Mucosa of descending colon (tissue), 3 donors: ENCODE measurements around the gene LAMA2. TPM values are rescaled to one million over a fixed set of nuclear protein-coding genes. Genes with fewer than 3 reads are reported as not detected.

Experiments
- ATAC-seq: fragments of 200-7000 bp; cut with Tn5 transposase; one replicate; pipeline ENCODE4 v1.9.1; 2020; ENCODE audit warnings: mild to moderate bottlenecking, moderate library complexity
- DNase-seq, 3 donors: peaks; one replicate each; pipeline ENCODE4 v3.0.0-alpha.2; 2020
- H3K36me3 ChIP-seq: fragments of 200-600 bp; one replicate; pipeline ENCODE4 v1.8.0; 2021; ENCODE audit warnings: low read depth, mild to moderate bottlenecking
- H3K4me1 ChIP-seq: fragments of 200-600 bp; one replicate; pipeline ENCODE4 v1.8.0; 2021; ENCODE audit warnings: low read depth, mild to moderate bottlenecking
- H3K4me3 ChIP-seq: fragments of 200-600 bp; one replicate; pipeline ENCODE4 v1.8.0; 2021; ENCODE audit warnings: mild to moderate bottlenecking
- H3K9me3 ChIP-seq: fragments of 200-600 bp; one replicate; pipeline ENCODE4 v1.8.0; 2021; ENCODE audit warnings: mild to moderate bottlenecking
- CTCF ChIP-seq: fragments of 200-600 bp; IDR thresholded peaks from one replicate; pipeline ENCODE4 v1.8.0; 2022; ENCODE audit warnings: antibody characterized with exemption, mild to moderate bottlenecking
- intact Hi-C, 2 donors: fragments of 100-400 bp; cut with DNase I in 1 of 2; cut with micrococcal nuclease in 1 of 2; formaldehyde crosslinking; loops; one replicate each; pipeline versions ENCODE4 v1.11.0 to v1.11.1; 2022; cut with DNase I, micrococcal nuclease
- total RNA-seq, 3 donors: library from RNA; stranded (reverse); fragmentation: NEBNext Ultra II Directional in 2 of 3; extraction: Animal tissue kit (Norgen Biotek cat#: 25700) in 2 of 3; gene quantifications; one replicate each; pipeline versions ENCODE4 v1.2.1 to v1.2.4, GENCODE V29; 2021 to 2023
- donor health status: DM: no; HTN: no; CAD: no; lungs with moderate emphysema.
- donor health status: DM: no; HTN: no; CAD: no.
- donor health status: DM: no; HTN: yes; CAD: no.

Gene LAMA2
- total RNA-seq, 3 donors from 2014 or later, result 3.6 to 29.4 (median 18.4) TPM

DNA sequence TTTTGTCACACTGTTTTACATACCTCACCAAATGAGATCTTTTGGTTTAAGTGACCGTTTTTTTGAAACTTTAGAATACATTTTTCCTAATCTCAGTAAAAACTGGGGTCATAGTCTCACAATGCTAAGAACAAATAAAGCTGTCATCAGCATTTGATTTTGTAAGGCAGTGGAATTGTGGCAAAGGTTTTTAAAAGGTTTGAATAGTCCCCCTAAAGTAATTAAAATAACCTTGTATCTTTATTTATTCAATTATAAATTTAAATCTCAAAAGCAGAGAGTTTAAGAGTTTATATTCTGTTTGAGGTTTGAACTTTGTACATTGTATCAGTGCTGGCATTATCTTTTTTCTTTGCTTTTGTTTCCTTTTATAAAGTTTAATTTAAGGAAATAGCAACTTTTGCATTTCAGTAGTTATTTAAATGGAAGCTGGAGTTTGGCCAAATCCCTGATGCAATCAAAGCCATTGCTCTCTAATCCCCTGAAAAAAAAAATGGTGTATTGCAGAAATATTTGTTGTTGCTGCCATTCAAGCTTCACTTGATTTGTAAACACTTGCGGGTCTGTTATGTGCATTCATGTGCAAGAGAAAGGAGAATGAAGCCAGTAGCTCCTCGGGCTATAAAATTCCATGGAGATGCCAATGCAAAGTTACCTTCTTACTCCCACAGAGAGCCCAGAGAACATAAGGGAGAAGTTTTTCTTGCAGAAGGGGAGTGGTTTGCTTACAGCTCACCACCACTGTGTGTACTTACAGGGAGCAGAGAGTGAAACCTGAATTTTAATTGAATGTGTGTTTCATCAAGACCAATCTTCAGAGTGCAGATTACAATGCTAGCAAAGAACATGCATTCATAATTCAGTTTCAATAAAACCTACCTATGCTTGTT, 435.2 kb downstream of the LAMA2 start:
- Histone ChIP-seq H3K36me3 (no peaks in the 10 kb centered on the region), H3K4me3 (no peak overlapping the region), H3K9me3 (no peaks in the 10 kb centered on the region), H3K4me1 (no peaks in the 10 kb centered on the region)
- DNase-seq (peak in 1 of 3 donors; percentile 33), ATAC-seq (peak; percentile 98)
- intact Hi-C loops, result no loop called here
- no peak for TF ChIP-seq CTCF

- Histone ChIP-seq H3K9me3 (no peaks in the 10 kb centered on the region), H3K4me3 (no peak overlapping the region), H3K4me1 (no peaks in the 10 kb centered on the region), H3K36me3 (no peaks in the 10 kb centered on the region)
- TF ChIP-seq CTCF, result no peak
- ATAC-seq (no peak), DNase-seq (no peak)
- intact Hi-C loops, result no loop called here
These were observed 438.0 kb downstream of the LAMA2 start for GRCh38 chr6:129320892-129321291.

- TF ChIP-seq CTCF, result no peak
- no peak overlapping the region for H3K4me3 ChIP-seq
- DNase-seq (no peak), ATAC-seq (no peak)
- intact Hi-C loops, result no loop called here
- H3K4me1 ChIP-seq, result no peaks in the 10 kb centered on the region
- H3K36me3 ChIP-seq, result no peaks in the 10 kb centered on the region
- H3K9me3 ChIP-seq, result no peaks in the 10 kb centered on the region
These were observed 438.4 kb downstream of the LAMA2 start for GRCh38 chr6:129321303-129321702.

GRCh38 chr6:129324345-129324744, 441.4 kb downstream of the LAMA2 start:
- no peak overlapping the region for H3K4me3 ChIP-seq
- ATAC-seq (peak; percentile 59), DNase-seq (no peak)
- H3K9me3 ChIP-seq, result no peaks in the 10 kb centered on the region
- no peaks in the 10 kb centered on the region for H3K4me1 ChIP-seq
- no peak for TF ChIP-seq CTCF
- H3K36me3 ChIP-seq, result no peaks in the 10 kb centered on the region
- intact Hi-C loops, result no loop called here

DNA sequence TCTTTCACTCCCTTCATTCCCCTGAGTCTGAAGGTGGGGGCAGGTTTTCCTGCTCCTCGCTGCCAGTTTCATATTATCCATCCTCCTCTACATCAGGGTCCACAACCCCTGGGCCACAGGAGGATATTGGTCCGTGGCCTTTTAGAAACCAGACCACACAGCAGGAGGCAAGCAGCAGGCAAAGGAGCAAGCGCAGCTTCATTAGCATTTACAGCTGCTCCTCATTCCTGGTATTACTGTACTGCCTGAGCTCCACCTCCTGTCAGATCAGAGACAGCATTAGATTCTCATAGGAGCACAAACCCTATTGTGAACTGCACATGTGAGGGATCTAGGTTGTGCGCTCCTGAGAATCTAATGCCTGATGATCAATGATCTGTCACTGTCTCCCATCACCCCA, 446.7 kb downstream of the LAMA2 start:
- DNase-seq, result no peak
- Histone ChIP-seq H3K4me1 (no peaks in the 10 kb centered on the region), H3K36me3 (no peaks in the 10 kb centered on the region), H3K4me3 (no peak overlapping the region), H3K9me3 (no peaks in the 10 kb centered on the region)
- TF ChIP-seq CTCF, result no peak
- intact Hi-C loops, result no loop called here
- ATAC-seq, result no peak
